OCI-LY1 (cell line): ENCODE data around the gene OSTM1.
A peak's percentile ranks its signal among the peaks of the same experiment; 100 is the strongest.
"Not testable (repeated sequence)": the region's sequence is repeated elsewhere in the genome, so short reads cannot be mapped to it uniquely, and the experiment has no call there.

Source experiments
- H2AFZ ChIP-seq: fragments of 200-600 bp; sonication (generic), shearing (Covaris generic); 2 replicates; pipeline ENCODE4 v1.6.0; 2014; ENCODE audit warnings: antibody characterized with exemption, mild to moderate bottlenecking, low read length
- H3F3A ChIP-seq: fragments of 200-600 bp; sonication (generic), shearing (Covaris generic); 2 replicates; pipeline ENCODE4 v1.6.0; 2014; ENCODE audit warnings: mild to moderate bottlenecking, antibody characterized with exemption, low read length, moderate library complexity; ENCODE audit not compliant: insufficient read depth
- H3K27ac ChIP-seq: fragments of 200-600 bp; sonication (generic); 2 replicates; pipeline ENCODE4 v1.5.1; 2014; ENCODE audit warnings: low read length, mixed run types, mild to moderate bottlenecking, low read depth; ENCODE audit not compliant: poor library complexity, severe bottlenecking
- H3K27me3 ChIP-seq: fragments of 200-600 bp; sonication (generic); 2 replicates; pipeline ENCODE4 v1.6.0; 2014; ENCODE audit warnings: antibody characterized with exemption, mild to moderate bottlenecking, low read length, moderate library complexity; ENCODE audit not compliant: insufficient read depth
- H3K36me3 ChIP-seq: fragments of 200-600 bp; sonication (generic); 2 replicates; pipeline ENCODE4 v1.6.1; 2014; ENCODE audit warnings: mild to moderate bottlenecking, antibody characterized with exemption, low read length, moderate library complexity, mixed read lengths; ENCODE audit not compliant: insufficient read depth
- H3K4me1 ChIP-seq: fragments of 200-600 bp; sonication (generic); 2 replicates; pipeline ENCODE4 v1.5.1; 2014; ENCODE audit warnings: mild to moderate bottlenecking, low read length, moderate library complexity; ENCODE audit not compliant: insufficient read depth, severe bottlenecking
- H3K4me2 ChIP-seq: fragments of 200-600 bp; sonication (generic), shearing (Covaris generic); 2 replicates; pipeline ENCODE4 v1.6.1; 2014; ENCODE audit warnings: low read length
- H3K4me3 ChIP-seq: fragments of 200-600 bp; sonication (generic); 2 replicates; pipeline ENCODE4 v1.5.1; 2014; ENCODE audit warnings: low read length, low read depth, mild to moderate bottlenecking, mixed read lengths; ENCODE audit not compliant: poor library complexity, severe bottlenecking
- H3K79me2 ChIP-seq: fragments of 200-600 bp; shearing (Covaris generic); 2 replicates; pipeline ENCODE4 v1.6.1; 2016; ENCODE audit warnings: mixed run types, low read length, mixed read lengths; ENCODE audit not compliant: insufficient read depth
- H3K9ac ChIP-seq: fragments of 200-600 bp; sonication (generic), shearing (Covaris generic); 2 replicates; pipeline ENCODE4 v1.6.1; 2014; ENCODE audit warnings: mild to moderate bottlenecking, low read length, mixed read lengths
- H3K9me2 ChIP-seq: fragments of 200-600 bp; sonication (generic), shearing (Covaris generic); 2 replicates; pipeline ENCODE4 v1.6.1; 2014; ENCODE audit warnings: low read depth, mild to moderate bottlenecking, low read length, mixed read lengths
- H3K9me3 ChIP-seq: fragments of 200-600 bp; shearing (Covaris generic); 2 replicates; pipeline ENCODE4 v1.6.1; 2014; ENCODE audit warnings: low read length, mixed read lengths
- H4K20me1 ChIP-seq: fragments of 200-600 bp; sonication (generic), shearing (Covaris generic); 2 replicates; pipeline ENCODE4 v1.6.0; 2016; ENCODE audit warnings: mild to moderate bottlenecking, low read length; ENCODE audit not compliant: insufficient read depth
- CTCF ChIP-seq: fragments of 200-600 bp; sonication (generic), shearing (Covaris generic); IDR thresholded peaks from 2 replicates; pipeline ENCODE4 v1.5.1; 2017; ENCODE audit warnings: mild to moderate bottlenecking, antibody characterized with exemption, low read length, moderate library complexity, mixed read lengths
- EZH2 ChIP-seq: fragments of 200-600 bp; sonication (generic), shearing (Covaris generic); IDR thresholded peaks from 2 replicates; pipeline ENCODE4 v1.8.0; 2017; ENCODE audit warnings: borderline replicate concordance, mixed run types, mild to moderate bottlenecking, antibody characterized with exemption, low read length, moderate library complexity, mixed read lengths

The OSTM1 gene

GRCh38 chr6:108001696-108002231 is 72.8 kb downstream of the OSTM1 start:
- Histone ChIP-seq H3K27ac (no peak overlapping the region), H2AFZ (no peak overlapping the region), H3K4me3 (no peak overlapping the region), H3F3A (no peaks in the 10 kb centered on the region), H3K36me3 (no peaks in the 10 kb centered on the region), H3K79me2 (no peaks in the 10 kb centered on the region), H3K27me3 (no peaks in the 10 kb centered on the region), H3K4me1 (no peaks in the 10 kb centered on the region), H3K4me2 (no peak overlapping the region), H3K9ac (no peak overlapping the region), H3K9me3 (no peaks in the 10 kb centered on the region), H4K20me1 (no peaks in the 10 kb centered on the region), H3K9me2 (no peaks in the 10 kb centered on the region)
- TF ChIP-seq EZH2 (no peak), CTCF (no peak)

- not testable (repeated sequence) for H2AFZ ChIP-seq, H3K4me2 ChIP-seq, H3K27me3 ChIP-seq, H3K4me1 ChIP-seq, H3K4me3 ChIP-seq, H3K9me2 ChIP-seq, H3K9me3 ChIP-seq, H3K79me2 ChIP-seq, H3K36me3 ChIP-seq, H4K20me1 ChIP-seq, H3F3A ChIP-seq, H3K27ac ChIP-seq, H3K9ac ChIP-seq
Observed at GRCh38 chr6:108000259-108000658, 74.3 kb downstream of the OSTM1 start.

- no peak for TF ChIP-seq CTCF
- TF ChIP-seq EZH2 = no peak
- Histone ChIP-seq H2AFZ (no peak overlapping the region), H3K4me2 (no peak overlapping the region), H3K36me3 (no peaks in the 10 kb centered on the region), H3K9me3 (no peaks in the 10 kb centered on the region), H3K4me1 (no peaks in the 10 kb centered on the region), H4K20me1 (no peaks in the 10 kb centered on the region), H3K4me3 (no peak overlapping the region), H3K27ac (no peak overlapping the region), H3K9ac (no peak overlapping the region), H3F3A (no peaks in the 10 kb centered on the region), H3K79me2 (no peaks in the 10 kb centered on the region), H3K9me2 (no peaks in the 10 kb centered on the region), H3K27me3 (no peaks in the 10 kb centered on the region)
Observed at GRCh38 chr6:107999341-107999740, 75.2 kb downstream of the OSTM1 start.

- H3K27ac ChIP-seq = no peak overlapping the region
- peaks cover 7% of the 10 kb centered on the region for H3K4me1 ChIP-seq
- H3K27me3 ChIP-seq = no peaks in the 10 kb centered on the region
- no peaks in the 10 kb centered on the region for H3K36me3 ChIP-seq
- H4K20me1 ChIP-seq = no peaks in the 10 kb centered on the region
- peak overlapping the region; percentile 44; the same call in 1 of the 2 replicates for H3K4me2 ChIP-seq
- no peak overlapping the region for H3K4me3 ChIP-seq
- no peaks in the 10 kb centered on the region for H3F3A ChIP-seq
- TF ChIP-seq EZH2 (no peak), CTCF (no peak)
- H3K9ac ChIP-seq = no peak overlapping the region
- H2AFZ ChIP-seq = no peak overlapping the region
- H3K9me2 ChIP-seq = no peaks in the 10 kb centered on the region
- no peaks in the 10 kb centered on the region for H3K79me2 ChIP-seq
- H3K9me3 ChIP-seq = no peaks in the 10 kb centered on the region
Observed at GRCh38 chr6:107991772-107992550, 82.6 kb downstream of the OSTM1 start.
